Mucosa of rectum (tissue), 2 donors: ENCODE measurements around the gene SNX27.

ENCODE experiments used
- H3K27ac ChIP-seq, 2 donors: one replicate each; pipeline ENCODE4 v1.7.0; 2013; ENCODE audit warnings: inconsistent platforms in 2 of 2, low read depth in 2 of 2, low read length in 2 of 2
- H3K27me3 ChIP-seq, 2 donors: one replicate each; pipeline ENCODE4 v1.7.0; 2013; ENCODE audit warnings: low read length in 2 of 2; ENCODE audit not compliant: control insufficient read depth in 2 of 2, insufficient read depth in 2 of 2
- H3K36me3 ChIP-seq, 2 donors: one replicate each; pipeline ENCODE4 v1.7.0; 2013; ENCODE audit warnings: low read length in 2 of 2; ENCODE audit not compliant: control insufficient read depth in 2 of 2, insufficient read depth in 2 of 2
- H3K4me1 ChIP-seq, 2 donors: one replicate each; pipeline ENCODE4 v1.7.0; 2013; ENCODE audit warnings: low read length in 2 of 2, mild to moderate bottlenecking in 1 of 2; ENCODE audit not compliant: control insufficient read depth in 2 of 2, insufficient read depth in 2 of 2
- H3K4me3 ChIP-seq, 2 donors: one replicate each; pipeline ENCODE4 v1.7.0; 2013; ENCODE audit warnings: low read length in 2 of 2
- H3K9ac ChIP-seq, 2 donors: one replicate each; pipeline ENCODE4 v1.7.0; 2013; ENCODE audit warnings: low read length in 2 of 2, low read depth in 1 of 2, mild to moderate bottlenecking in 1 of 2
- H3K9me3 ChIP-seq, 2 donors: one replicate each; pipeline ENCODE4 v1.7.0; 2013; ENCODE audit warnings: low read length in 2 of 2; ENCODE audit not compliant: control insufficient read depth in 2 of 2
- donor health status: healthy.
- donor health status: Normal muscosa, but diverticular disease.

The SNX27 gene

GRCh38 chr1:151579436-151580225, 32.2 kb upstream of the SNX27 start:
- H3K27me3 ChIP-seq: no peaks in the 10 kb centered on the region
- no peak overlapping the region for H3K9ac ChIP-seq
- H3K36me3 ChIP-seq: peaks cover 49 to 52% of the 10 kb centered on the region in 2 donors
- H3K9me3 ChIP-seq: no peaks in the 10 kb centered on the region
- H3K4me3 ChIP-seq: no peak overlapping the region
- H3K4me1 ChIP-seq: no peaks in the 10 kb centered on the region
- no peak overlapping the region for H3K27ac ChIP-seq

DNA sequence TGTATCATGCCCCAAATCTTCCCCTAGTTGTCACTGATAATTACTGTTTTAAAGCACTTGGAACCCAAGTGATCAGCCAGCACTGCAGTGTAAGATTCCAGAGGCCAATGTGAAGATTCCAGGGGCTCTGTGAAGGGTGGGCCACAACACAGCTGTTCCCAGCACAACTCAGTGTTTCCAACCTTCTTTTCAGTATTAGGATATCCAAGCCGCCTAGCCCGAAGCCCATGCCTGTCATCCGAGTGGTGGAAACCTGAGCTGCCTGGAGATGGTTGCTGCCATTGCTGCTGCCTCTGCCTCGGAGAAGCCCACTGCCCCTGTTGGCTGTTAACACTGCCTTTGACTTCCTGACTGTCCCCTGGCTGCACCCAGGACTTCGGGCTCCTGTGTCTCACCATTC, 30.4 kb upstream of the SNX27 start:
- peaks cover 0 to 5% of the 10 kb centered on the region in 2 donors for H3K4me1 ChIP-seq
- H3K36me3 ChIP-seq: peaks cover 40 to 42% of the 10 kb centered on the region in 2 donors
- H3K27ac ChIP-seq: no peak overlapping the region
- no peak overlapping the region for H3K4me3 ChIP-seq
- no peak overlapping the region for H3K9ac ChIP-seq
- no peaks in the 10 kb centered on the region for H3K9me3 ChIP-seq
- H3K27me3 ChIP-seq: no peaks in the 10 kb centered on the region

- H3K9ac ChIP-seq: no peak overlapping the region
These were observed 29.9 kb upstream of the SNX27 start for GRCh38 chr1:151581921-151582320.

GRCh38 chr1:151583796-151584195, 28.1 kb upstream of the SNX27 start:
- peaks cover 27 to 35% of the 10 kb centered on the region in 2 donors for H3K36me3 ChIP-seq
- H3K27ac ChIP-seq: peak overlapping the region in 1 of 2 donors; percentile 4
- no peak overlapping the region for H3K9ac ChIP-seq
- peaks cover 0 to 5% of the 10 kb centered on the region in 2 donors for H3K4me1 ChIP-seq
- H3K4me3 ChIP-seq: no peak overlapping the region
- H3K9me3 ChIP-seq: no peaks in the 10 kb centered on the region
- no peaks in the 10 kb centered on the region for H3K27me3 ChIP-seq

More at GRCh38 chr1:151581921-151582320, 29.9 kb upstream of the SNX27 start:
- no peaks in the 10 kb centered on the region for H3K27me3 ChIP-seq
- H3K4me3 ChIP-seq: no peak overlapping the region
- no peaks in the 10 kb centered on the region for H3K9me3 ChIP-seq
- peaks cover 0 to 5% of the 10 kb centered on the region in 2 donors for H3K4me1 ChIP-seq
- peaks cover 40 to 42% of the 10 kb centered on the region in 2 donors for H3K36me3 ChIP-seq
- H3K27ac ChIP-seq: no peak overlapping the region

DNA sequence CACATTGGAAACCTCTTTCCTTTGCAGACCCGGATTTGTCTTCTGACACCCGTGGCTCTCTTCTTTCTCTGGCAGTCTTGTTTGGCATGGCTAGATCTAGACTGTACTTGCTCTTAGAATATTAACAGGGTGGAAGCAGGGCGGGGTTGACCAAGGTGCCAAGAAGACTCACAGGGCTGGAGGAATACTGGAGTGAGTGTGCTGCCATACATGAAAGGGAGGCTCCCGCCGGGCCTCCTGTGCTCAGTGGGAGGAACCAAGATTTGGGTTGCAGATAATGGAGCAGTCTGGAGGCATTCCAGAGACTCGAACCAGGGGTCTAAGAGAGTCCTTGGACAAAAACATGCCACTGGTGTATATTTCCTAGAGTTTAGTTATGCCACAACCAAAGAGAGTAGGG, 27.6 kb upstream of the SNX27 start:
- Histone ChIP-seq H3K4me1 (peaks cover 0 to 5% of the 10 kb centered on the region in 2 donors), H3K9me3 (no peaks in the 10 kb centered on the region), H3K27ac (peak overlapping the region in 1 of 2 donors; percentile 4), H3K36me3 (peaks cover 24 to 31% of the 10 kb centered on the region in 2 donors), H3K4me3 (no peak overlapping the region), H3K9ac (no peak overlapping the region), H3K27me3 (no peaks in the 10 kb centered on the region)

DNA sequence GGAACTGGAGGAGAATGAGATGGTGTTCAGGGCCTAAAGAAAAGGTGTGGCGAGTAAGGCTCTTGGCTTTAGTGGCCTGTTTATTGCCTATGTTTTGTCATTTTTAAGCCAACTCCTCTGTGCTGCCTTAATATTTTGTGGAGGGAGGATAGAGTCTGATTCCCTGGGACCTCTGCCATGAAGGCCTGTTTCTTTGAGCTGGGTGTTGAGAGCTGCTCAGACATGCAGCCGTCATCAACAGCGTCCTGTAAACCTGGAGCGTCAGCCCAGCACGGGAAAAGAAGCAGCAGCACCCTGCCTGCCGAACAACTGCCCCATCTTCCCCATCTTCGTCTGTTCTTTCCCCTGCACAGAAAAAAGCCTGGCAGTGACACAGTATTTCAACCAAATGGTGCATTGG, 27.1 kb upstream of the SNX27 start:
- Histone ChIP-seq H3K27me3 (no peaks in the 10 kb centered on the region), H3K4me3 (no peak overlapping the region), H3K36me3 (peaks cover 19 to 26% of the 10 kb centered on the region in 2 donors), H3K27ac (no peak overlapping the region), H3K9ac (no peak overlapping the region), H3K9me3 (no peaks in the 10 kb centered on the region), H3K4me1 (peaks cover 0 to 5% of the 10 kb centered on the region in 2 donors)

- no peak overlapping the region for H3K9ac ChIP-seq
- no peak overlapping the region for H3K27ac ChIP-seq
- H3K36me3 ChIP-seq: peaks cover 15 to 19% of the 10 kb centered on the region in 2 donors
- H3K27me3 ChIP-seq: no peaks in the 10 kb centered on the region
- no peak overlapping the region for H3K4me3 ChIP-seq
- peaks cover 0 to 5% of the 10 kb centered on the region in 2 donors for H3K4me1 ChIP-seq
- no peaks in the 10 kb centered on the region for H3K9me3 ChIP-seq
These were observed 26.2 kb upstream of the SNX27 start for GRCh38 chr1:151585622-151586021.

DNA sequence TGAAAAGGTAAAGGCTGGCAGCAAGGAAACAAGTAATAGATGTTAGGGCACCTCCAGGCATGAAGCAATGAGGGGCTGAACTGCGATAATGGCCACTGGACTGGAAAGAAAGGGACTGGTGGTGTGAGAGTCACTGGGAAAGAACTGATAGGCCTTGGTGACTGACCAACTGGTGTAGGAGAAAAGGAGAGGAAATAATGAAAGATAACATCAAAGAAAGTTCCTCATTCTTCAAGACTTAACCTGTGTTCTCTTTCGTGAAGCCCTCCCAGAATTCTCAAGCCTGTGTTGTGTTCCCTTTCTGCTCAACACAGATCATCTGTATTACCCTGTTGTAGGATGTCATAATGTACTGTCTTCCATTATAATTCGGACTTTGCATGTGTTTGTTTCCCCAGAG, 20.9 kb upstream of the SNX27 start:
- no peaks in the 10 kb centered on the region for H3K27me3 ChIP-seq
- H3K27ac ChIP-seq: no peak overlapping the region
- peaks cover 0 to 3% of the 10 kb centered on the region in 2 donors for H3K9me3 ChIP-seq
- H3K9ac ChIP-seq: no peak overlapping the region
- H3K4me3 ChIP-seq: no peak overlapping the region
- H3K4me1 ChIP-seq: peaks cover 1 to 5% of the 10 kb centered on the region in 2 donors
- no peaks in the 10 kb centered on the region for H3K36me3 ChIP-seq

DNA sequence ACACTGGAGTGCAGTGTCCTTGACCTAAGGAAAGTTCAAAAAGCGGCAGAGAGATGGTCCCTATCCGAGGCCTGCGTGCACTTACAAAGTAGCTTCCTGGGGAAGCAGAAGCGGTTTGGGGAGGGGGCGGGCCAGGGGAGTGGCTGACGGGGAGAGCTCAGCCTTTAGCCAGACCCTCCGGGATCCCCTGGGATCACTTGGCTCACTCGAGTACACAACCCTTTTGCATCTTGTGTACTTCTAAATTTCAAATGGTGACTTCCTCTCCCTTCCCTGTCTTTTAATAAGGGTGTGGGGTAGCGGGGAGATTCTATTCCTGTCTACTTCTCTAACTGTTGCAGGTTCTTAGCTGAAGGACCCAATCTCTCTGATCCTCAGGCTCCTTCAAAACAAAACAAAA, 18.1 kb upstream of the SNX27 start:
- Histone ChIP-seq H3K4me3 (peak overlapping the region in 1 of 2 donors; percentile 56), H3K9me3 (peaks cover 0 to 3% of the 10 kb centered on the region in 2 donors), H3K36me3 (no peaks in the 10 kb centered on the region)

GRCh38 chr1:151594143-151594625, 17.7 kb upstream of the SNX27 start:
- no peaks in the 10 kb centered on the region for H3K27me3 ChIP-seq
- H3K27ac ChIP-seq: no peak overlapping the region
- peaks cover 0 to 3% of the 10 kb centered on the region in 2 donors for H3K9me3 ChIP-seq
- H3K4me1 ChIP-seq: peaks cover 0 to 5% of the 10 kb centered on the region in 2 donors
- no peaks in the 10 kb centered on the region for H3K36me3 ChIP-seq
- peak overlapping the region in 1 of 2 donors; percentile 24 for H3K9ac ChIP-seq
- H3K4me3 ChIP-seq: peak overlapping the region in 1 of 2 donors; percentile 56

More for the DNA sequence above, 18.1 kb upstream of the SNX27 start:
- H3K9ac ChIP-seq: peak overlapping the region in 1 of 2 donors; percentile 24
- no peaks in the 10 kb centered on the region for H3K27me3 ChIP-seq
- peaks cover 0 to 5% of the 10 kb centered on the region in 2 donors for H3K4me1 ChIP-seq
- H3K27ac ChIP-seq: no peak overlapping the region
